DND-41 (cell line): ENCODE data around the gene ARMC7.

Experiments
- EZH2 ChIP-seq: IDR thresholded peaks from 3 replicates; pipeline ENCODE4 v1.6.1; 2012; ENCODE audit warnings: borderline replicate concordance, low read depth, mild to moderate bottlenecking, moderate library complexity, low read length, inconsistent platforms; ENCODE audit not compliant: severe bottlenecking
- TF ChIP-seq, protein P1 (sequence below): IDR thresholded peaks from 2 replicates; pipeline ENCODE4 v1.5.1; 2012; ENCODE audit warnings: borderline replicate concordance, low read length, moderate library complexity, mild to moderate bottlenecking; ENCODE audit not compliant: poor library complexity, severe bottlenecking; ENCODE audit errors: extremely low read depth

DNA sequence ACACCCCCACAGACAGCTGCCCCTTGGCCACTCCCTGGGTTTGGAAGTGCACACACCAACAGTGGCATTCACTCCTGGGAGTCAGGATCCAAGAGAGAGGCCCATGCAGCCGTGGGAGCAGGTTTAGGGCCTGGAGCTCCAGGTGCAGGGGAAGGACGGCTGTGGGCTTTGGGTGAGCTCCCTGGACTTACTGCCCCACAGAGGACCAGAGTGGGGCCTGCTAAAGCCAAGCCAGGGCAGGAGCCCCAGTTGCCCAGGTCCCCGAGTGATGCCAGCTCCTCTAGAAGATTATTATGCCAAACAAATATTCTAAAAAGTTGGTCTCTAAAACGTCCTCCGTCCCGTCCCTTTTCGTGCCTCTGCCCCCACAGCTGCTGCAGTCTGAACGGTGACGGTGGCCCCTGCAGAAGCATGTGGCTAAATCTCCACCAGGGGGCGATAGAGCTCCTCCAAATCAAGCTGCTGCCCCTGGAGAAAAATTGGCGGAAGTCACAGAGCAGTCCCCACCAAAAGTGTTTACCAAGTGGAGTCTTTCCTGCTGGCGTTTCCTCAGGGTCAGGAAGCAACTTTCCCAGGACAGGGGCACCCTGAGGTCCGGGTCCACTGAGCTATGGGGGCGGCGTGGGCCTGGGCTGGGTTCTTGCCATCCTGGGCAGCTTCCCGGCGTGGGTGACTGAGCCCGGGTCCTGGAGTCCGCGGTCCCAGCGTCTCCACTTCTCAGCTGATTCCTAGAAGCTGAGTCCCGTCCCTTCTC lies 4.2 kb downstream of the ARMC7 start:
- TF ChIP-seq, protein P1, sequence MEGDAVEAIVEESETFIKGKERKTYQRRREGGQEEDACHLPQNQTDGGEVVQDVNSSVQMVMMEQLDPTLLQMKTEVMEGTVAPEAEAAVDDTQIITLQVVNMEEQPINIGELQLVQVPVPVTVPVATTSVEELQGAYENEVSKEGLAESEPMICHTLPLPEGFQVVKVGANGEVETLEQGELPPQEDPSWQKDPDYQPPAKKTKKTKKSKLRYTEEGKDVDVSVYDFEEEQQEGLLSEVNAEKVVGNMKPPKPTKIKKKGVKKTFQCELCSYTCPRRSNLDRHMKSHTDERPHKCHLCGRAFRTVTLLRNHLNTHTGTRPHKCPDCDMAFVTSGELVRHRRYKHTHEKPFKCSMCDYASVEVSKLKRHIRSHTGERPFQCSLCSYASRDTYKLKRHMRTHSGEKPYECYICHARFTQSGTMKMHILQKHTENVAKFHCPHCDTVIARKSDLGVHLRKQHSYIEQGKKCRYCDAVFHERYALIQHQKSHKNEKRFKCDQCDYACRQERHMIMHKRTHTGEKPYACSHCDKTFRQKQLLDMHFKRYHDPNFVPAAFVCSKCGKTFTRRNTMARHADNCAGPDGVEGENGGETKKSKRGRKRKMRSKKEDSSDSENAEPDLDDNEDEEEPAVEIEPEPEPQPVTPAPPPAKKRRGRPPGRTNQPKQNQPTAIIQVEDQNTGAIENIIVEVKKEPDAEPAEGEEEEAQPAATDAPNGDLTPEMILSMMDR = peak; percentile 99
- TF ChIP-seq EZH2 = no peak
